GM12878 (cell line): ENCODE measurements around the gene KRTAP13-1. TPM values are rescaled to one million over a fixed set of nuclear protein-coding genes. Genes with fewer than 3 reads are reported as not detected.

Source experiments
- ATAC-seq: fragments of 200-7000 bp; cut with Tn5 transposase; 3 replicates; pipeline ENCODE4 v1.9.1; 2020; ENCODE audit warnings: mild to moderate bottlenecking, moderate library complexity
- BruUV-seq: library from RNA; stranded (reverse); fragments of 400-500 nt; replicated peaks from 2 replicates; lab custom pipeline; 2021; lab: Mats Ljungman, UMichigan
- CTCF ChIA-PET: fragments of 300-600 bp; sonication (Branson Sonifier 250); formaldehyde crosslinking; extraction: SDS; loops from one replicate; lab custom pipeline; 2021; ENCODE audit warnings: inconsistent platforms; lab: Yijun Ruan, JAX
- POLR2A ChIA-PET: fragments of 350-600 bp; formaldehyde crosslinking; extraction: SDS; loops from one replicate; lab custom pipeline; 2021; ENCODE audit warnings: inconsistent platforms; lab: Charles Lee
- RAD21 ChIA-PET: fragments of 300-600 bp; sonication (Branson Sonifier 250); formaldehyde crosslinking; loops from one replicate; lab custom pipeline; 2023; ENCODE audit warnings: antibody characterized with exemption; ENCODE audit not compliant: unreplicated experiment; lab: Charles Lee
- SMC1A ChIA-PET: fragments of 300-600 bp; sonication (Branson Sonifier 250); formaldehyde crosslinking; loops from one replicate; lab custom pipeline; 2023; ENCODE audit not compliant: unreplicated experiment, uncharacterized antibody; lab: Charles Lee
- DNase-seq: peaks from one replicate; pipeline ENCODE4 v3.0.0-alpha.2; 2011; ENCODE audit warnings: low read depth, low spot score
- FAIRE-seq: peaks from 3 replicates; lab custom pipeline; 2011; peaks lifted over from hg19 to GRCh38; lab: Jason Lieb, UNC
- H2AFZ ChIP-seq: 2 replicates; pipeline ENCODE4 v1.6.0; 2011; ENCODE audit warnings: low read depth, low read length, control low read depth; ENCODE audit not compliant: control insufficient read depth
- H3K27ac ChIP-seq: 2 replicates; pipeline ENCODE4 v1.5.1; 2011; ENCODE audit warnings: control low read depth; ENCODE audit not compliant: control insufficient read depth, insufficient read depth
- H3K27me3 ChIP-seq, 2 experiments: replicated peaks in 1 of 2; 2 replicates each; pipeline versions ENCODE4 v1.6.0 to v1.6.1; 2011; ENCODE audit warnings: low read length in 1 of 2; ENCODE audit not compliant: control insufficient read depth in 2 of 2, insufficient read depth in 2 of 2
- H3K36me3 ChIP-seq, 2 experiments: 2 replicates each; pipeline ENCODE4 v1.5.1; 2011; ENCODE audit warnings: low read length in 1 of 2; ENCODE audit not compliant: control insufficient read depth in 2 of 2, insufficient read depth in 2 of 2
- H3K4me1 ChIP-seq: 2 replicates; pipeline ENCODE4 v1.6.1; 2011; ENCODE audit warnings: mild to moderate bottlenecking, low read length, moderate library complexity, mixed read lengths; ENCODE audit not compliant: control insufficient read depth, insufficient read depth
- H3K4me2 ChIP-seq: 2 replicates; pipeline ENCODE4 v1.6.0; 2011; ENCODE audit warnings: control low read depth; ENCODE audit not compliant: control insufficient read depth, insufficient read depth
- H3K4me3 ChIP-seq: fragments of 200-600 bp; sonication (generic); 2 replicates; pipeline ENCODE4 v1.5.1; 2016
- H3K79me2 ChIP-seq: 2 replicates; pipeline ENCODE4 v1.6.0; 2011; ENCODE audit warnings: low read length; ENCODE audit not compliant: control insufficient read depth, insufficient read depth
- H3K9ac ChIP-seq: 2 replicates; pipeline ENCODE4 v1.8.0; 2011; ENCODE audit warnings: low read length, control low read depth, mixed read lengths; ENCODE audit not compliant: control insufficient read depth, insufficient read depth
- H3K9me3 ChIP-seq: replicated peaks from 3 replicates; pipeline ENCODE4 v1.5.1; 2011; ENCODE audit warnings: mild to moderate bottlenecking, low read length; ENCODE audit not compliant: control insufficient read depth, insufficient read depth
- H4K20me1 ChIP-seq: 2 replicates; pipeline ENCODE4 v1.6.0; 2011; ENCODE audit not compliant: control insufficient read depth, insufficient read depth
- ASH2L ChIP-seq: fragments of 300-600, 200-600 bp; sonication (generic); IDR thresholded peaks from 2 replicates; pipeline ENCODE4 v1.6.1; 2017; ENCODE audit warnings: low read depth, mild to moderate bottlenecking, borderline replicate concordance
- IRF3 ChIP-seq: fragments of 450-650 bp; IDR thresholded peaks from 2 replicates; pipeline ENCODE4 v1.6.1; 2014; ENCODE audit warnings: mild to moderate bottlenecking
- MEF2A ChIP-seq: IDR thresholded peaks from 2 replicates; pipeline ENCODE4 v1.6.1; 2011; ENCODE audit warnings: low read depth, mild to moderate bottlenecking, low read length, moderate library complexity; ENCODE audit not compliant: insufficient read depth
- MTA3 ChIP-seq: IDR thresholded peaks from 2 replicates; pipeline ENCODE4 v1.6.1; 2012; ENCODE audit warnings: low read length, inconsistent platforms, borderline replicate concordance
- NBN ChIP-seq: fragments of 450-650 bp; IDR thresholded peaks from 2 replicates; pipeline ENCODE4 v1.6.1; 2016
- NFIC ChIP-seq: IDR thresholded peaks from 2 replicates; pipeline ENCODE4 v1.6.1; 2012; ENCODE audit warnings: low read depth, mild to moderate bottlenecking, inconsistent platforms, low read length, moderate library complexity
- NFXL1 ChIP-seq: fragments of 450-650 bp; IDR thresholded peaks from 2 replicates; pipeline ENCODE4 v1.6.1; 2017; ENCODE audit warnings: antibody characterized with exemption, mild to moderate bottlenecking, borderline replicate concordance
- NFYB ChIP-seq: IDR thresholded peaks from 2 replicates; pipeline ENCODE4 v1.6.1; 2011; ENCODE audit warnings: low read depth, mild to moderate bottlenecking, low read length, improper control_type of control experiment, moderate library complexity; ENCODE audit not compliant: insufficient read depth
- SMARCA5 ChIP-seq: fragments of 450-650 bp; IDR thresholded peaks from 2 replicates; pipeline ENCODE4 v1.6.1; 2017; ENCODE audit warnings: mild to moderate bottlenecking
- STAT1 ChIP-seq: fragments of 450-650 bp; conservative IDR thresholded peaks from 2 replicates; pipeline ENCODE4 v1.6.1; 2014; ENCODE audit warnings: antibody characterized with exemption, mild to moderate bottlenecking
- TCF7 ChIP-seq: IDR thresholded peaks from 2 replicates; pipeline ENCODE4 v1.6.1; 2014; ENCODE audit warnings: antibody characterized with exemption, borderline replicate concordance
- USF1 ChIP-seq: IDR thresholded peaks from 2 replicates; pipeline ENCODE4 v1.6.1; 2011; ENCODE audit warnings: borderline replicate concordance, low read depth, mild to moderate bottlenecking, moderate library complexity, mixed read lengths, low read length; ENCODE audit not compliant: insufficient read depth; ENCODE audit errors: extremely low read length
- ZZZ3 ChIP-seq: IDR thresholded peaks from 2 replicates; pipeline ENCODE4 v1.6.1; 2011; ENCODE audit warnings: low read depth; ENCODE audit not compliant: control insufficient read depth, insufficient read length
- WGBS: methylation state at CpG from one replicate; pipeline ENCODE4 v1.1.6; 2016; ENCODE audit warnings: low lambda C conversion rate; ENCODE audit not compliant: insufficient replicate concordance, insufficient coverage; ENCODE audit errors: missing lambda C conversion rate; 5-methylcytosine and 5-hydroxymethylcytosine counted together
- in situ Hi-C: fragments of 300-500 bp; cut with MboI; formaldehyde crosslinking; loops from 9 replicates; pipeline ENCODE4 v1.14.3; 2018; ENCODE audit warnings: mixed read lengths
- intact Hi-C: fragments of 100-400 bp; cut with micrococcal nuclease; formaldehyde crosslinking; loops from one replicate; pipeline ENCODE4 v1.14.2; 2022; ENCODE audit not compliant: unreplicated experiment
- polyA plus RNA-seq, 11 experiments: library from polyadenylated mRNA; depleted of rRNA in 4 of 11; unstranded in 6 of 11; stranded (reverse) in 5 of 11; fragments of >200 nt; fragmentation: Nextera tagmentation in 4 of 11; fragmentation: Illumina TruSeq in 1 of 11; extraction: Ambion mirVana in 4 of 11; extraction: Trizol in 1 of 11; gene quantifications; 1 replicate in 1 of 11; 2 replicates in 10 of 11; pipeline versions ENCODE4 v1.2.1 to v1.2.3, GENCODE V29; 2011 to 2016; ENCODE audit warnings: inconsistent platforms in 2 of 11, missing spikeins in 2 of 11, low read depth in 1 of 11
- total RNA-seq, 4 experiments: library from RNA; depleted of rRNA in 3 of 4; stranded (reverse); fragments of >200 nt in 3 of 4; fragmentation: Illumina TruSeq in 1 of 4; extraction: Trizol in 1 of 4; gene quantifications; 2 replicates each; pipeline versions ENCODE4 v1.2.1 to v1.2.3, GENCODE V29; 2013 to 2021
- TF ChIP-seq, protein P1 (sequence below): fragments of 450-650 bp; conservative IDR thresholded peaks from 2 replicates; pipeline ENCODE4 v1.6.1; 2017; ENCODE audit warnings: mild to moderate bottlenecking, moderate library complexity
- TF ChIP-seq, protein P2 (sequence below): fragments of 450-650 bp; IDR thresholded peaks from 2 replicates; pipeline ENCODE4 v1.6.1; 2018; ENCODE audit warnings: borderline replicate concordance, mild to moderate bottlenecking; ENCODE audit not compliant: partially characterized antibody
- TF ChIP-seq, protein P3 (sequence below): fragments of 150-350 bp; IDR thresholded peaks from 2 replicates; pipeline ENCODE4 v1.6.1; 2016; ENCODE audit warnings: low read depth, low read length

The KRTAP13-1 gene
- total and polyA plus RNA-seq, 10 of the 15 experiments (the other 5 are each of a cell fraction or from before 2014, with no cell fraction given), result not detected

GRCh38 chr21:30351534-30351933 lies 44.3 kb upstream of the KRTAP13-1 start:
- Histone ChIP-seq H3K4me1 (no peaks in the 10 kb centered on the region), H3K27me3 (no peaks in the 10 kb centered on the region), H3K36me3 (no peaks in the 10 kb centered on the region), H2AFZ (no peak overlapping the region), H3K9ac (no peak overlapping the region), H4K20me1 (no peaks in the 10 kb centered on the region), H3K4me3 (no peak overlapping the region), H3K9me3 (no peaks in the 10 kb centered on the region), H3K79me2 (no peaks in the 10 kb centered on the region), H3K27ac (no peak overlapping the region), H3K4me2 (no peak overlapping the region)
- DNase-seq (no peak), ATAC-seq (no peak), FAIRE-seq (no peak)
- ChIA-PET CTCF (no interaction called here), POLR2A (no interaction called here), SMC1A (no interaction called here), RAD21 (no interaction called here)
- intact Hi-C loops, result no loop called here
- BruUV-seq, result no TSS peak
- in situ Hi-C loops, result no loop called here
- 53% methylated on average over 1 of the region's 1 CpG for WGBS
- TF ChIP-seq, protein P1, sequence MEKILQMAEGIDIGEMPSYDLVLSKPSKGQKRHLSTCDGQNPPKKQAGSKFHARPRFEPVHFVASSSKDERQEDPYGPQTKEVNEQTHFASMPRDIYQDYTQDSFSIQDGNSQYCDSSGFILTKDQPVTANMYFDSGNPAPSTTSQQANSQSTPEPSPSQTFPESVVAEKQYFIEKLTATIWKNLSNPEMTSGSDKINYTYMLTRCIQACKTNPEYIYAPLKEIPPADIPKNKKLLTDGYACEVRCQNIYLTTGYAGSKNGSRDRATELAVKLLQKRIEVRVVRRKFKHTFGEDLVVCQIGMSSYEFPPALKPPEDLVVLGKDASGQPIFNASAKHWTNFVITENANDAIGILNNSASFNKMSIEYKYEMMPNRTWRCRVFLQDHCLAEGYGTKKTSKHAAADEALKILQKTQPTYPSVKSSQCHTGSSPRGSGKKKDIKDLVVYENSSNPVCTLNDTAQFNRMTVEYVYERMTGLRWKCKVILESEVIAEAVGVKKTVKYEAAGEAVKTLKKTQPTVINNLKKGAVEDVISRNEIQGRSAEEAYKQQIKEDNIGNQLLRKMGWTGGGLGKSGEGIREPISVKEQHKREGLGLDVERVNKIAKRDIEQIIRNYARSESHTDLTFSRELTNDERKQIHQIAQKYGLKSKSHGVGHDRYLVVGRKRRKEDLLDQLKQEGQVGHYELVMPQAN, result no peak
- TF ChIP-seq, protein P2, sequence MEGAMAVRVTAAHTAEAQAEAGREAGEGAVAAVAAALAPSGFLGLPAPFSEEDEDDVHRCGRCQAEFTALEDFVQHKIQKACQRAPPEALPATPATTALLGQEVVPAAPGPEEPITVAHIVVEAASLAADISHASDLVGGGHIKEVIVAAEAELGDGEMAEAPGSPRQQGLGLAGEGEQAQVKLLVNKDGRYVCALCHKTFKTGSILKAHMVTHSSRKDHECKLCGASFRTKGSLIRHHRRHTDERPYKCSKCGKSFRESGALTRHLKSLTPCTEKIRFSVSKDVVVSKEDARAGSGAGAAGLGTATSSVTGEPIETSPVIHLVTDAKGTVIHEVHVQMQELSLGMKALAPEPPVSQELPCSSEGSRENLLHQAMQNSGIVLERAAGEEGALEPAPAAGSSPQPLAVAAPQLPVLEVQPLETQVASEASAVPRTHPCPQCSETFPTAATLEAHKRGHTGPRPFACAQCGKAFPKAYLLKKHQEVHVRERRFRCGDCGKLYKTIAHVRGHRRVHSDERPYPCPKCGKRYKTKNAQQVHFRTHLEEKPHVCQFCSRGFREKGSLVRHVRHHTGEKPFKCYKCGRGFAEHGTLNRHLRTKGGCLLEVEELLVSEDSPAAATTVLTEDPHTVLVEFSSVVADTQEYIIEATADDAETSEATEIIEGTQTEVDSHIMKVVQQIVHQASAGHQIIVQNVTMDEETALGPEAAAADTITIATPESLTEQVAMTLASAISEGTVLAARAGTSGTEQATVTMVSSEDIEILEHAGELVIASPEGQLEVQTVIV, result no peak
- TF ChIP-seq, protein P3, sequence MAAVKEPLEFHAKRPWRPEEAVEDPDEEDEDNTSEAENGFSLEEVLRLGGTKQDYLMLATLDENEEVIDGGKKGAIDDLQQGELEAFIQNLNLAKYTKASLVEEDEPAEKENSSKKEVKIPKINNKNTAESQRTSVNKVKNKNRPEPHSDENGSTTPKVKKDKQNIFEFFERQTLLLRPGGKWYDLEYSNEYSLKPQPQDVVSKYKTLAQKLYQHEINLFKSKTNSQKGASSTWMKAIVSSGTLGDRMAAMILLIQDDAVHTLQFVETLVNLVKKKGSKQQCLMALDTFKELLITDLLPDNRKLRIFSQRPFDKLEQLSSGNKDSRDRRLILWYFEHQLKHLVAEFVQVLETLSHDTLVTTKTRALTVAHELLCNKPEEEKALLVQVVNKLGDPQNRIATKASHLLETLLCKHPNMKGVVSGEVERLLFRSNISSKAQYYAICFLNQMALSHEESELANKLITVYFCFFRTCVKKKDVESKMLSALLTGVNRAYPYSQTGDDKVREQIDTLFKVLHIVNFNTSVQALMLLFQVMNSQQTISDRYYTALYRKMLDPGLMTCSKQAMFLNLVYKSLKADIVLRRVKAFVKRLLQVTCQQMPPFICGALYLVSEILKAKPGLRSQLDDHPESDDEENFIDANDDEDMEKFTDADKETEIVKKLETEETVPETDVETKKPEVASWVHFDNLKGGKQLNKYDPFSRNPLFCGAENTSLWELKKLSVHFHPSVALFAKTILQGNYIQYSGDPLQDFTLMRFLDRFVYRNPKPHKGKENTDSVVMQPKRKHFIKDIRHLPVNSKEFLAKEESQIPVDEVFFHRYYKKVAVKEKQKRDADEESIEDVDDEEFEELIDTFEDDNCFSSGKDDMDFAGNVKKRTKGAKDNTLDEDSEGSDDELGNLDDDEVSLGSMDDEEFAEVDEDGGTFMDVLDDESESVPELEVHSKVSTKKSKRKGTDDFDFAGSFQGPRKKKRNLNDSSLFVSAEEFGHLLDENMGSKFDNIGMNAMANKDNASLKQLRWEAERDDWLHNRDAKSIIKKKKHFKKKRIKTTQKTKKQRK, result no peak
- TF ChIP-seq ZZZ3 (no peak), NBN (no peak), SMARCA5 (no peak), MTA3 (no peak), USF1 (no peak), MEF2A (no peak), IRF3 (no peak), ASH2L (no peak), STAT1 (no peak), NFXL1 (no peak), NFIC (no peak), NFYB (no peak), TCF7 (no peak)
